Activated CD8-positive, alpha-beta memory T cell treated with anti-CD3 and anti-CD28 coated beads, Interleukin-2, amount 50 U/mL, for 24 hours (primary cell): ENCODE data around the gene ENAH.
"Not testable (repeated sequence)": the region's sequence is repeated elsewhere in the genome, so short reads cannot be mapped to it uniquely, and the experiment has no call there.

Experiments
- DNase-seq: peaks from one replicate; pipeline ENCODE4 v3.0.0-alpha.2; 2020; ENCODE audit errors: extremely low read depth

Gene ENAH

DNA sequence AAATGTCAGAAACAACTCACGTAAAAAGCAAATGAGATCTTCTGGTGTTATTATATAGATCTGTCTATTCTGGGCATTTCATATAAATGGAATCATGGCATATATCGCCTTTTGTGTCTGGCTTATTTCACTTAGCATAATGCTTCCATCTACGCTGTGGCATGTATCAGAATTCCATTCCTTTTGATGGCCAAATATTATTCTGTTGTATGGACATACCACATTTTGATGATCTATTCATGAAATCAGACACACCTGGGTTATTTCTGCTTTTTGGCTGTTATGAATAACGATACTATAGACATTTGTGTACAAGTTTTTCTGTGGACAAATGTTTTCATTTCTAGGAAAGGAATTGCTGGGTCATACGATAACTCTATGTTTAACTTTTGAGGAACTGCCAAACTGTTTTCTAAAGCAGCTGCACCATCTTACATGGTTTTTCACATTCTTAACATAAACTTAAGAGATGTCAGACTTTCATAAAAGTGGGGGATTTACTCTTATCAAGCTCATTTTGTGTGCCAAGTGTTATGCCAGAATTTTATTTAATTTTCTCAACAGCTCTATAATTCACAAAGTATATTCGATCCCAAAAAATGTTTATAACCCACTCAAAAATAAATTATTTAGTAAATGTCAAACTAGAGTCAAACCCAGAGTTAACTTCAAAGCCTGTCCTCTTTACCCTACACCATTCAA, 7.6 kb downstream of the ENAH start:
- DNase-seq, result no peak

DNA sequence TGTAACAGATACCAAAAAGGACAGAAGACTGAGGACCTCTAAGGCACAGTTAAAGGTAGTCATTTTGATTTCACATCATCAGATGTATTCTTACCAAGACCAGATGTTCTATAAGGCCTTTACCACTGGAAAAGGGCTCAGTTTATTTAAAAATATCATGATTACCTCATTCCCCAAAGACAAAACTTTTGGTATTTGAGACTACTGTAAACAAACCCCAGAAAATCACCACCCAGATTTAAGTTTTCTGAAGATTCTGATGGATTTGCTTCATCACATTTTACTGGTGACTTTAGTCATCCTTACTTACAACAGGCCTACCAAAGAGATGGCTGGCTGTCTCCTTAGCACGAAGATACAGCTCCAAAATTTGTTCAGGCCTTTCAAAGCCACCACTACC, 8.3 kb downstream of the ENAH start:
- DNase-seq, result no peak

DNA sequence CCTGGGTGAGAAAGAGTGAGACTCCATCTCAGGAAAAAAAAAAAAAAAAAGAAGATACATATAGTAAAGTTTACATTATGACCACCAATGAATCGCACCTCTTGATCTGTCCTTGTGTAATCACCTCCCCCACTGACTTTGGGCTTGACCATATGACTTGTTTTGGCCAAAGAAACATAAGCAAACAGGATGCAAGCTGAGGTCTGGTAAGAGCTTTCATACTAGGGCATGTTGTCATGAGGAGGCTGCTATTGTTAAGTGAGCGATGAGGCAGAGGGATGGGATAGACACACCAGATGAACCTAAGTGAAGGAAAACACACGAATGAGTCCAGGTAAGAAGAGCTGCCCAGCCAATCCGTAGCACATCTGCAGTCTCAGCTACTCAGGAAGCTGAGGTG, 10.7 kb downstream of the ENAH start:
- no peak for DNase-seq

DNA sequence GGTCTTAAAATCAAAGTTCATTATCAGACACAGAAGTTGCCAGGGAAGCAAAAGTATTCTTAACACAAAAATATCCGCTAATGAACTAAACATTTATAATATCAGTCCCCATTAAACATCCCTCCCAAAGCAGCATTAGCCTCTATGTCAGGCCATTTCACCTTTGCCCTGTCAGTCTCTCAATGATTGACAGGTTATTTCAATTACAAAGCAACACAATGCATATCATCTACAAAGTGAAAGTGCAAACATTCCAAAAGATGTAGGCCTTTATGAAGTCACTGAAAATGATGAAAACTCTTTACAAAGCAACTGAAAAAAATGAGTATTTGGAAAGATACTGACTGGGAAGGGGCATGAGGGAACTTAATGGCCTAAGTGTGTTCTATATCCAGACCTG, 14.1 kb downstream of the ENAH start:
- no peak for DNase-seq

DNA sequence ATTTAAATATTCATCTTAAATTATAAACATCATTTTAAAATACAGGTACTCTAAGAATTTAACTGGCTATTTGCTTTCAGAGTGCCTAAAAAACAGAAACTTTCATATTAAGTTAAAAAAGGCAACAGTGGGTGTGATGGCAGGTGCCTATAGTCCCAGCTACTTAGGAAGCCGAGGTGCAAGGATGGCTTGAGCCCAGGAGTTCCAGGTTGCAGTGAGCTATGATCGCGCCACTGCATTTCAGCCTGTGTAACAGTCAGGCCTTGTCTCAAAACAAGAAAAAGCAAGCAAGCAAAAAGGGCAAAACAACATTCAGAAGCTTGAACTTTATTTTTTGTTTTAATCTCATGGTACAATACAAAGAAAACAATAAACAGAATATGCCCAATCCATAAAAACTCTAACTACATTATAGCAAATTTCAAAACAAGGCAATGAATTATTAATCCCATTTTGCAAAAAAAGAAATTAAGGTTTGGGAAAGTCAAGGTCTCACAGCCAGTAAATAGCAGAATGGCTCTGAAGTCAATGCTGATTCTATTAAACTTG, 15.2 kb downstream of the ENAH start:
- DNase-seq, result no peak

DNA sequence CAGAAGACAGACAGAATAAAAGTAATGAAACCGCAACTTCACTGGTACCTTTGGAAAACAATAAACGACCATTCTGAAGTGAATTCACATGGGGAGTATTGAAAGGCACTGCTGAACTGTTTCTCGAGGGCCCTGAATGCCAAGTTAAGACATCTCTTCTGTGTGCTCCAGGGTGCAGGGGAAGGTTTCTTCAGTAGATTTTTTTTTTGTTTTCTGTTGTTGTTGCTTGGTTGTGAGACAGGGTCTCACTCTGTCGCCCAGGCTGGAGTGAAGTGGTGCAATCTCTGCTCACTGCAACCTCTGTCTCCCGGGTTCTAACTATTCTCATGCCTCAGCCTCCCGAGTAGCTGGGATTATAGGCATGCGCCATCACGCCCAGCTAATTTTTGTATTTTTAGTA, 15.9 kb downstream of the ENAH start:
- DNase-seq, result not testable (repeated sequence)

DNA sequence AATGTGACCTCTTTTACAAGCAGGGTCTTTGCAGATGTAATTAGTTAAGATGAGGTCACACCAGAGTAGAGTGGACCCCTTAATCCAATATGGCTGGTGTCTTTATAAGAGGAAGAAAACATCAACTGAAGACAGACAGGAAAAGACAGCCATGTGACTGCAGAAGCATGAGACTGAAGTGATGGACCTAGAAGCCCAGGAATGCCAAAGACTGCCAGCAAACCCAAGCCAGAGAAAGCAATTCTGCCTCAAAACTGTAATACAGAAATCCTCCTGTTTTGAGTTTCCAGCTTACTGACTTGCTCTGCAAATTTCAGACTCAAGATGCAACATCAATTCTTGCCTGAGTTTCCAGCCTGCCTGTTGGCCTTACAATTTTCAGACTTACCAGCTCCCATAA, 17.3 kb downstream of the ENAH start:
- DNase-seq, result no peak

DNA sequence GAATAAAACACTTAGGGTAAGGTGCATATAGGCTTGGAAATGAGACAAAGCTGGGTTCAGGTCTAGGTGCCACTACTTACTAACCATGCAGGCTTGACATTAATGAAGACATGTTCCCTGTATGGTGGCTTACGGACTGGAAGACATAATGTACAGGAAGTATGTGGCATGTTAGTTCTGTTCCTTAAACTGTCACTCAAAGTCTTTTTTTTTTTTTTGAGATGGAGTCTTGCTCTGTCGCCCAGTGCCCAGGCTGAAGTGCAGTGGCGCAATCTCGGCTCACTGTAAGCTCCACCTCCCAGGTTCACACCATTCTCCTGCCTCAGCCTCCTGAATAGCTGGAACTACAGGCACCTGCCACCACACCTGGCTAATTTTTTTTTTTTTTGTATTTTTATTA, 20.1 kb downstream of the ENAH start:
- not testable (repeated sequence) for DNase-seq

DNA sequence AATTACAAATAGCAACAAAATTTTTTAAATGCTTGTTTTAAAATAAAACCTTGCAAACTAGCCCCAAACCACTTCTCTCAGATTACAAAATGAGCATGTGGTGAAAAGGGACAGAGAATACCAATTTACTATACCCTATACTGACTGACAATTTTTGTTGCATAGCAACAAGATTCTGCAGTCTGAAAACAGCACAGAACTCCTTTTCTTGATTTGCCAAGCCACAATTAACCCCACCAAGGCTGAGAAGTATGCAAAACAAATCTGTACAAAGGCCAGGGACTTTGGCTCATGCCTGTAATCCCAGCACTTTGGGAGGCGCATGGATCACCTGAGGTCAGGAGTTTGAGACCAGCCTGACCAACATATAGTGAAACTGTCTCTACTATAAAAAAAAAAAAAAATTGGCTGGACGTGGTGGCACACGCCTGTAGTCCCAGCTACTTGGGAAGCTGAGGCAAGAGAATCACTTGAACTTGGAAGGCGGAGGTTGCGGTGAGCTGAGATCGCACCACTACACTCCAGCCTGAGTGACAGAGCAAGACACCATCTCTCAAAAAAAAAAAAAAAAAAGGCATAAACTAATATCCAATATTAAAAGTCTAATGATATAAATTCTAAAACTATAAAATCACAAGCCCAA, 21.8 kb downstream of the ENAH start:
- DNase-seq, result no peak

DNA sequence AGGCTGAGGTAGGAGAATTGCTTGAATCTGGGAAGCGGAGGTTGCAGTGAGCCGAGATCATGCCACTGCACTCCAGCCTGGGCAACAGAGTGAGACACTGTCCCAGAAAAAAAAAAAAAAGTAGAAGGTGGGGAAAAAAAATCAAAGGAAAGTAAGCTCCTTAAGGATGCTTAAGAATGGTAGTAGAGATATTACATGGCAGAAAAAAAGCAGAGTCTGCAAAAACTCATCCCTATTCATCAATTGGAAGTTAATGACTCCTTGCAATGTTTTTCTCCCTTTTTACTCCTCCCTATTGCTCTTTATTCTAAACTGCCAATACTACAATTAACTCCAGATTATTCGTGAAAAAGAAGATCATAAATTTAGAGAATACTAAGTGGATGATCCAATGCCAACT, 23.4 kb downstream of the ENAH start:
- DNase-seq, result no peak

DNA sequence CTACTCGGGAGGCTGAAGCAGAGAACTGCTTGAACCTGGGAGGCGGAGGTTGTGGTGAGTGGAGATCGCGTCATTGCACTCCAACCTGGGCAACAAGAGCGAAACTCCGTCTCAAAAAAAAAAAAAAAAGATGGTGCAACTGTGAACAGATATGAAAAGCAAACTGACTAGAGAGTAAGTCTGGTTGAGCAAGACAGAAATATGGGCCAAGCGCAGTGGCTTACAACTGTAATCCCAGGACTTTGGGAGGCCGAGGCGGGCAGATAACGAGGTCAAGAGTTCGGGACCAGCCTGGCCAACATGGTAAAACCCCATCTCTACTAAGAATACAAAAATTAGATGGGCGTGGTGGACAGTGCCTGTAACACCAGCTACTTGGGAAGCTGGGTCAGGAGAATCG, 24.1 kb downstream of the ENAH start:
- DNase-seq, result not testable (repeated sequence)

DNA sequence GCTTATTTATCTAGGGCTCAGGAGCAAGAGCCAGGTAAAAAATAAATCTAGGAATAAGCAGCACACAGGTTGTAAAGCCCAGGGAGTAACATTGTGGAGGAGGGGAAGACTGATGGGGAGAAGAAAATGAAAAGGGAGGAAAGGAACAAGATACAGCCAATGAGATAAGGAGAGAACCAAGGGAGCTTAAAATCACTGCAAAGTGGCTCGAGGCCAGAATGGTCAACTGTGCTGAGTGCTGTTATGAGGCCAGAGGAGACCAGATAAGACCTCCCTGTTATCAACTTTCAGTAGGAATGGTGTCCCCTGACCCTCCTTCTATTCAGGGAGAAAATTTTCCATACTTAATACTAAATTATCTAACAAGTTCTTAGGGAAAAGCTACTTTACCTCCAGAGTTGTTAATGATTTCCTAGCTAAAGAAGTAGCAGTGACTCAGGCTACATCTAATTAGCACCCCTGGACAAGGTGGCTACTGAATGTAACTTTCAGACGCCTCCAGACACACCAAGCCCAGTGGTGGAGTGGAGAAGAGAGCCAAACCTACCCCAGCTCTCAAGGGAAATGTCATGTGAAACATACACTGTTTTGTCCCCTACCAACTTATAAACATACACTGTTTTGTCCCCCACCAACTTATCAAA, 25.5 kb downstream of the ENAH start:
- no peak for DNase-seq

DNA sequence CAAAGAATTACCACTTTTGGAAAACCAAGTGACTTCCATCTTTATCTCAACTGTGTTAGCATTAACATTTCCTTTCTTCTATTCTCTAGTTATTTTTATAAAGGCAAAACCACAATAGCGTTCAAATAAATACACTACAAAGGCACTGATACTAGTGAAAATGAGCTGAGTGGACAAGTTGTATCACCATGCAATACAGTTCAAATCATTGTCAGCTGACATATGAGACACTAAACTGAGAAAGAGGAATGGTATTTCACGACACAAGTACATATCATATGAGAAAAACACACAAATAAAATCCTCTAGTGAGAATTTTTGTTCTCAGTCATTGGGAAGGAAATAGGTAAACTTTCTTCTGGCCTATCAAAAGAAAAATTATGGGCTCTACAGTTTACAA, 26.2 kb downstream of the ENAH start:
- no peak for DNase-seq

DNA sequence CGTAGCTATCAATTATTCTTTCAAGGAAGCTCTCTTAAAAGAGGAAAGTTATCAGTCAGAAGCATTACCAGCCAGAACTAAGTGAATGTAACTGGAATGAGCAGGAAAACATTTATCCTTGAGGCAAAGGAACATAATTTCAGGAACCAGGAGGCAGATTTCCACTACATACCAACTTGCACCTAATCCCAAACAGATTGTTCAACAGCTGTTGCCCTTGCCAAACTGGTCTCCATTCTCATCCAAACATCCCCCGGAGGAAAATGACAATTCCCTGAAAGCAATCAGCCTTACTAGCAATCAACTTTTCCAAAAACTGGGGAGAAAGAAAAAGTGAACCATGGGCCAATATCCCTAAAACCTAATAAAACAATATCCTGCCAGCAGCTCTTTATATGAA, 35.0 kb downstream of the ENAH start:
- no peak for DNase-seq

DNA sequence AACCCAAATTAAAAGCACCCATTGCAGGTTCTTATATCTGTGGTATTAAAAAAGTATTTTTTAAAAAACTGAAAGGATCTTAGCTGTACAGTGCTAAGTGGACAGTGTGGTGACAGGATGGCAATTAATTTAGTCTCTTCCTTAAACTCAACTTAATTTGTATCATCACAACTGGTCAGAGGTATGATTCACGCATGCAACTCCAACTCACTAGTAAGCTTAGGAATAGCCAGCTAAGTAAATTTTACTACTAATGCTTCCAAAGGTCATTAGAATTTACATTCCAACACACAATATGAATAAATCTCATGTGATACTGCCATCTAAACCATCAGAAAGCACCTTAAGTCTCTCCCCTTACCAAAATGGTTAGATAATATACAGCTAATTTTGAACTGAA, 35.4 kb downstream of the ENAH start:
- DNase-seq, result no peak

DNA sequence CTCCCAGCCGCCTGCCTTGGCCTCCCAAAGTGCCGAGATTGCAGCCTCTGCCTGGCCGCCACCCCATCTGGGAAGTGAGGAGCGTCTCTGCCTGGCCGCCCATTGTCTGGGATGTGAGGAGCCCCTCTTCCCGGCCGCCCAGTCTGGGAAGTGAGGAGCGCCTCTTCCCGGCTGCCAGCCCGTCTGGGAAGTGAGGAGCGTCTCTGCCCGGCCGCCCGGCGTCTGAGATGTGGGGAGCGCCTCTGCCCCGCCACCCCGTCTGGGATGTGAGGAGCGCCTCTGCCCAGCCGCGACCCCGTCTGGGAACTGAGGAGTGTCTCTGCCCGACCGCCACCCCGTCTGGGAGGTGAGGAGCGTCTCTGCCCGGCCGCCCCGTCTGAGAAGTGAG, 37.5 kb downstream of the ENAH start:
- not testable (repeated sequence) for DNase-seq

DNA sequence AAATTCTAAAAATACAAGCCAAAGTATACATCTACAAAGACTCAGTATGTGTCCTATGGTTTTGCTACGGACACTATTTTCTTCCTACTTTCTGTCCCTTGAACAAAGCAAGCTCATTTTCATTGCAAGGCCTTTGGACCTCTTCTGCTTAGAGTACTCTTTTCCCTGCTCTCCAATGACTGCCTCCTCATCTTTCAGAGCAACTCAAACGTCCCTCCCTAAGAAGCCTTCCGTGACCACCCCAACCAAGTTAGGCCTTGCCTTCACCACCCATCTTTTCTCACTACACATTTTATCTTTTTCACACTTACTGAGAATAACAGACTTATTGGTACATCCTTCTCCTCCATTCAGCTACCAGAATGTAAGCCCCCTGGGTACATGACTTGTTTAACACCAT, 39.9 kb downstream of the ENAH start:
- DNase-seq, result no peak

DNA sequence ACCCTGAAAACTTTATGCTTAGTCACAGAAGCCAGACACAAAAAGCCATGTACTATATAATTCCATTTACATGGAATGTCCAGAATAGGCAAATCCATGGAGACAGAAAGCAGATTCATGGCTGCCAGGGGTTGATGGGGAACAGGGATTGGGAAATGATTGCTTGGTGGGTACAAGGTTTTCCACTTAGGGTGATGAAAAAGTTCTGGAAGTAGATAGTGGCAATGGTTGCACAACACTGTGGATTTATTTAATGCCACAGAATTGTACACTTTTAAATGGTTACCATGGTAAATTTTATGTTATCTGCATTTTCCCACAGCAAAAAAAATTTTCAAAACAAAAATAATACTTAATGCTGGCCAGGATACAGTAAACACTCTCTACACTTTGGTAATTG, 40.6 kb downstream of the ENAH start:
- DNase-seq, result no peak

DNA sequence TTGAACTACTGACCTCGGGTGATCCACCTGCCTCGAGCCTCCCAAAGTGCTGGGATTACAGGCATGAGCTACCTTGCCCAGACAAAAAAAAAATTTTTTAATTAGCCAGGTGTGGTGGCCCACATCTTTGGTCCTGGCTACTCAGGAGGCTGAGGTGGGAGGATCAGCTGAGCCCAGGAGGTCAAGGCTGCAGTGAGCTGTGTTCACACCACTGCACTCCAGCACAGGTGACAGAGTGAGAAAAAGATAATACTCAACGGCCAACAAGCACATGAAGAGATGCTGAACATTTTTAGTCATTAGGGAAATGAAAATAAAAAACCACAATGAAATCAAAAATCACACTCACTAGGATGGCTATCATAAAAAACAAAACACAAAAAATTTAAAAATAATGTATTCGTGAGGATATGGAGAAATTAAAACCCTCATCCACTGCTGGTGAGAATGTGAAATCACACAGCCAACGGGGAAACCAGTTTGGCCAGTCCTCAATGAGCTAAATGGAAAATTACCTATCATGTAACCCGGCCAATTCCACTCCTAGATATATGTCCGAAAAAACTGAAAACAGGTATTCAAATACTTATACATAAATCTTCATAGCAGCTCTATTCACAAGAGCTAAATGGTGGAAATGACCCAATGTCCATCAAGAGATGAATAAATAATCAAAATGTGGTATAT, 41.2 kb downstream of the ENAH start:
- no peak for DNase-seq

DNA sequence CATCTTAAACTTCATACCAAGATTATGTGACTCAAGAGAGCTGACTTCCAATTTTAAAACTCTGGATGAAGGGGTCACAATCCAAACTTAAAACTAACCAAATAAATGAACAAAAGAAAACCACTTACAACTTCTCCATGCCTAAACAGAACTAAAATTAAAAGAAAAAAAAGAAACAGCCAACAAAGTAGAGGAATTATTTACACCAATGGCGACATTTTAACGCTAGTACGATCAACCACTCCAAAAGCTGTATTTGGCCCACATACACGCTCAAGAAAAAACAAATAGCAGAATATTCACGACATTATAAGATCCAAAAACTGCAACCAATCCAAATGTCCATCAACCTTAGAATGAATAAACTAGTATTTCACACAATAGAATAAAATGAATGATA, 42.4 kb downstream of the ENAH start:
- no peak for DNase-seq

DNA sequence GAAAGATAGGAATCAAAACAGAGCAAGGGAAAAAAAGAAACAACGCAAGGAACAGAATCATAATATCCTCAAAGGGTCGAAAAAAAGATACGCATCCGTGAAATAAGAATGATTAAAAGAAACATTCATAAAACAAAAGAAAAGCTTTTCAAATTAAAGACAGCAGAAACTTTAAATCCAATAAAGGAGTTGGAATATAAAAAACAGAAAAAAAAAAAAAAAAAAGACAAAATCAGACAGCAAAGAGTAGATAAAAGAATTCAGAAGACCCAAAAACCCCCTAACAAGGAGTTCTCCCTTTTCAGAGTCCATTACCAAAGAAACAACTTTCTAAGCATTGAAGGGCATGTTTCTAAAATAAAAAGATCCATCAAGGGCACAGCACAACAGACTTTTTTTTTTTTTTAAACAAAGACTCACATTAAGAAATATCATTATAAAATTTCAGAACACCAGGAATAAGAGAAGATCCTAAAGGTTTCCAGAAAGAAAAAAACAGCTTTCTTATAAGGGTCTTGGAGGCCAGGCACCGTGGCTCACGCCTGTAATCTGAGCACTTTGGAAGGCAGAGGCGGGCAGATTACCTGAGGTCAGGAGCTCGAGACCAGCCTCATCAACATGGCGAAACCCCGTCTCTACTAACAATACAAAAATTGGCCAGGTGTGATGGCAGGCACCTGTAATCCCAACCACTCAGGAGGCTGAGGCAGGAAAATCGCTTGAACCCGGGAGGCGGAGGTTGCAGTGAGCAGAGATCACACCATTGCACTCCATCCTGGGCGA, 44.7 kb downstream of the ENAH start:
- no peak for DNase-seq

DNA sequence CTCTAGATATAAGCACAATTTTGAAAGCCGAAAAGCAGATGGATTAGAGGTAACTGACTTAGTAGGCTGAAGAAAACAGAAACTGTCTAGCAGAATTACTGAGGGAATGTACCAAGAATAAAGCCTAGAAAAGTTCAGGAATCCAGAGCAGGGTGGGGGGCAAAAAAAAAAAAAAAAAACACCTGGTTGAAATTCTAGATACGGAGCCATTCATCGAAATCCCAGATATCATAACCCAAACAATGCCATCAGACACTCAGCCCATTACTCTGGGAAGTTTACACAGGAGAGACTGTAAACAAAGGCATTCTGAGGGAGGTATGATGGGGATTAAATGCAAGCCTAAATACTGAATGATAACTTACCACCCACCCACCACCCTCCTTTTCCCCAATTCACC, 45.6 kb downstream of the ENAH start:
- DNase-seq, result no peak
